CD8-positive, alpha-beta memory T cell (primary cell): ENCODE results near the gene GPR137. TPM values are rescaled to one million over a fixed set of nuclear protein-coding genes. Genes with fewer than 3 reads are reported as not detected.

Experiments
- CTCF ChIA-PET: fragments of 350-600 bp; sonication (Branson Sonifier 250); formaldehyde crosslinking; loops from one replicate; lab custom pipeline; 2021; ENCODE audit warnings: antibody characterized with exemption; lab: Charles Lee
- POLR2A ChIA-PET: fragments of 350-600 bp; sonication (Branson Sonifier 250); formaldehyde crosslinking; loops from one replicate; lab custom pipeline; 2021; ENCODE audit warnings: antibody characterized with exemption; lab: Charles Lee
- DNase-seq, 5 donors: peaks; one replicate each; pipeline versions ENCODE4 v3.0.0 to v3.0.0-alpha.2; 2020 to 2022; ENCODE audit warnings: mixed read lengths in 1 of 5
- H3K27ac ChIP-seq: one replicate; pipeline ENCODE4 v1.7.0; 2013; ENCODE audit warnings: low read depth, mild to moderate bottlenecking, low read length, moderate library complexity
- H3K27me3 ChIP-seq: 2 replicates; pipeline ENCODE4 v1.7.0; 2013; ENCODE audit warnings: low read length, mild to moderate bottlenecking; ENCODE audit not compliant: insufficient read depth, poor library complexity, severe bottlenecking
- H3K36me3 ChIP-seq: 2 replicates; pipeline ENCODE4 v1.7.0; 2013; ENCODE audit warnings: mild to moderate bottlenecking, low read length, moderate library complexity; ENCODE audit not compliant: insufficient read depth
- H3K4me1 ChIP-seq: 2 replicates; pipeline ENCODE4 v1.7.0; 2013; ENCODE audit warnings: mild to moderate bottlenecking, low read length, moderate library complexity; ENCODE audit not compliant: insufficient read depth
- H3K4me3 ChIP-seq: 2 replicates; pipeline ENCODE4 v1.7.0; 2013; ENCODE audit warnings: mild to moderate bottlenecking, low read length
- H3K9me3 ChIP-seq: 2 replicates; pipeline ENCODE4 v1.7.0; 2013; ENCODE audit warnings: mild to moderate bottlenecking, low read length
- H3K27ac Mint-ChIP-seq, 8 donors: one replicate each; pipeline ENCODE4 v1.8.0; 2020 to 2021; ENCODE audit warnings: mixed read lengths in 8 of 8, mild to moderate bottlenecking in 6 of 8, inconsistent platforms in 3 of 8, moderate library complexity in 3 of 8
- H3K27me3 Mint-ChIP-seq, 2 donors: one replicate each; pipeline ENCODE4 v1.8.0; 2020 to 2021; ENCODE audit warnings: mixed read lengths in 2 of 2, mild to moderate bottlenecking in 1 of 2, moderate library complexity in 1 of 2
- H3K36me3 Mint-ChIP-seq, 3 donors: one replicate each; pipeline ENCODE4 v1.8.0; 2020 to 2021; ENCODE audit warnings: mixed read lengths in 3 of 3, inconsistent platforms in 1 of 3, mild to moderate bottlenecking in 1 of 3
- H3K4me1 Mint-ChIP-seq, 3 donors: one replicate each; pipeline ENCODE4 v1.8.0; 2020 to 2021; ENCODE audit warnings: mixed read lengths in 3 of 3, inconsistent platforms in 1 of 3, mild to moderate bottlenecking in 1 of 3
- H3K4me3 Mint-ChIP-seq, 7 donors: one replicate each; pipeline ENCODE4 v1.8.0; 2020 to 2021; ENCODE audit warnings: mixed read lengths in 7 of 7, mild to moderate bottlenecking in 6 of 7, moderate library complexity in 4 of 7, inconsistent platforms in 2 of 7
- H3K9me3 Mint-ChIP-seq, 5 donors: one replicate each; pipeline ENCODE4 v1.8.0; 2020 to 2022; ENCODE audit warnings: mixed read lengths in 5 of 5, mild to moderate bottlenecking in 3 of 5, moderate library complexity in 2 of 5, inconsistent platforms in 1 of 5
- polyA plus RNA-seq: library from polyadenylated mRNA; unstranded; fragments of 300-500 nt; fragmentation: Illumina TruSeq; gene quantifications from one replicate; pipeline ENCODE4 v1.2.3, GENCODE V29; 2021
- total RNA-seq, 2 experiments: library from RNA; stranded (reverse); gene quantifications; one replicate each; pipeline ENCODE4 v1.2.3, GENCODE V29; 2021

GPR137 gene
- total and polyA plus RNA-seq, 3 experiments from 2014 or later = 9.1 to 65.0 (median 64.2) TPM

DNA sequence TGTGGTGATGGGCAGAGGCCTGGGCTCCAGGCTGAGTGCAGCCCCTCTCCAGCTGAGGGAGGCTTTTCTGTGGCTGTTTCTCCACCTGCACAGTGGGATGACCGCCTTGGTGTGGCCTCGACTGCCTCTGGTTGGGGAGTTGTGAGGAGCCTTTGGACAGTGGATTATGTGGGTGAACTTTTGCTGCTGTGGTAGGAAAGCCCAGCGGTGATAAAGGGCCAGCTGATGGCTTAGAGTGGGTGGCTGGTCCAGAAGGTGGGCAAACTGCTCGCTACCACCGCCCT lies 18.3 kb downstream of the GPR137 start:
- H3K4me3 Mint-ChIP-seq = peak overlapping the region; percentile 90 to 96 (median 94)
- Histone ChIP-seq H3K36me3 (no peaks in the 10 kb centered on the region), H3K4me1 (peaks cover 35% of the 10 kb centered on the region), H3K27me3 (peaks cover 27% of the 10 kb centered on the region), H3K27ac (peak overlapping the region; percentile 89), H3K4me3 (no peak overlapping the region), H3K9me3 (no peaks in the 10 kb centered on the region)
- ChIA-PET CTCF (interaction anchor here (0.8 to 5.8 kb wide), 26 partner anchors 12 to 308 kb away, joined by 3 to 281 read pairs (median 6); partner anchors contain the start of genes BAD, CCDC88B, FERMT3 and FKBP2), POLR2A (interaction anchor here (0.6 to 3.6 kb wide), 11 partner anchors 14 to 99 kb away, joined by 3 to 42 read pairs (median 14); partner anchors contain the start of genes BAD, FERMT3, FKBP2 and GPR137)
- no peak for DNase-seq
- H3K27me3 Mint-ChIP-seq = peaks cover 20 to 22% of the 10 kb centered on the region in 2 donors
- H3K36me3 Mint-ChIP-seq = peaks cover 0 to 16% (median 0%) of the 10 kb centered on the region in 3 donors
- peaks cover 33 to 54% (median 33%) of the 10 kb centered on the region in 3 donors for H3K4me1 Mint-ChIP-seq
- H3K27ac Mint-ChIP-seq = peak overlapping the region; percentile 95 to 98 (median 97)
- H3K9me3 Mint-ChIP-seq = no peaks in the 10 kb centered on the region

DNA sequence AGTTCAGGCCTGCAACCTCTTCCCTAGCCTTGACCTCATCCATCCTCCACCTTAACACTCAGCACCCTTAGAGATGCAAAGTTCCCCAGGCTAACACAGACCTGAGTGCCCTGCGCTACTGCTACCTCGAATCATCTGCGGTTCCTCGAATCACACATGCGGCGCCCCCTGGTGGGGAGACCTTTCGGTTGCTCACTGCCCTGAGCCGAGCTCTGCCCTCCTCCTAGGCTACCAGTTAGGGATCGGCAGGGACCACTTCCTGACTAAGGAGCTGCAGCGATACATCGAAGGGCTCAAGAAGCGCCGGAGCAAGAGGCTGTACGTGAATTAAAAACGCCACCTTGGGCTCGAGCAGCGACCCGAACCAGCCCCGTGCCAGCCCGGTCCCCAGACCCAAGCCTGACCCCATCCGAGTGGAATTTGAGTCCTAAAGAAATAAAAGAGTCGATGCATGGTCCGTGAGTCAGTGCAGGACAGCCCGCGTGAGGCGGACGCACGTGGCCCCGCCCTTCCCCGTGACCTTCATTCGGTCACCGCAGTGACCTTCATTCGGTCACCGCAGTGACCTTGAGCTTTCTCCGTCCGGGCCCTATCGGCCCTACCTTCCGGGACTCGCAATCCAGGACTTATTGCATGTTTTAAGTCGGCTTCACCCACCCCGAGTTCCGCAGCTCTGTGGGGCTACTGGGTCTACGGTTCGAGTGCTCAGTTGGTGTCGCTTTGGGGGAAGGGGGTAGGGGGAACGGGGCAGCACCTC lies 18.8 kb downstream of the GPR137 start:
- H3K4me1 ChIP-seq = peaks cover 35% of the 10 kb centered on the region
- H3K27me3 Mint-ChIP-seq = peaks cover 19 to 20% of the 10 kb centered on the region in 2 donors
- H3K4me1 Mint-ChIP-seq = peaks cover 32 to 49% (median 32%) of the 10 kb centered on the region in 3 donors
- peaks cover 22% of the 10 kb centered on the region for H3K27me3 ChIP-seq
- DNase-seq = peak; percentile 85 to 94 (median 90)
- peak overlapping the region; percentile 92 for H3K4me3 ChIP-seq
- peak overlapping the region; percentile 90 to 96 (median 94) for H3K4me3 Mint-ChIP-seq
- peak overlapping the region; percentile 95 to 98 (median 97) for H3K27ac Mint-ChIP-seq
- H3K36me3 ChIP-seq = no peaks in the 10 kb centered on the region
- POLR2A ChIA-PET = interaction anchor here (0.6 to 3.6 kb wide), 13 partner anchors 13 to 100 kb away, joined by 3 to 42 read pairs (median 6); partner anchors contain the start of genes BAD, FERMT3, FKBP2 and GPR137
- CTCF ChIA-PET = interaction anchor here (0.6 to 5.8 kb wide), 30 partner anchors 12 to 309 kb away, joined by 3 to 281 read pairs (median 4); partner anchors contain the start of genes BAD, CCDC88B, FERMT3 and FKBP2
- H3K9me3 ChIP-seq = no peaks in the 10 kb centered on the region
- H3K36me3 Mint-ChIP-seq = peaks cover 0 to 18% (median 0%) of the 10 kb centered on the region in 3 donors
- no peaks in the 10 kb centered on the region for H3K9me3 Mint-ChIP-seq
- H3K27ac ChIP-seq = peak overlapping the region; percentile 89

DNA sequence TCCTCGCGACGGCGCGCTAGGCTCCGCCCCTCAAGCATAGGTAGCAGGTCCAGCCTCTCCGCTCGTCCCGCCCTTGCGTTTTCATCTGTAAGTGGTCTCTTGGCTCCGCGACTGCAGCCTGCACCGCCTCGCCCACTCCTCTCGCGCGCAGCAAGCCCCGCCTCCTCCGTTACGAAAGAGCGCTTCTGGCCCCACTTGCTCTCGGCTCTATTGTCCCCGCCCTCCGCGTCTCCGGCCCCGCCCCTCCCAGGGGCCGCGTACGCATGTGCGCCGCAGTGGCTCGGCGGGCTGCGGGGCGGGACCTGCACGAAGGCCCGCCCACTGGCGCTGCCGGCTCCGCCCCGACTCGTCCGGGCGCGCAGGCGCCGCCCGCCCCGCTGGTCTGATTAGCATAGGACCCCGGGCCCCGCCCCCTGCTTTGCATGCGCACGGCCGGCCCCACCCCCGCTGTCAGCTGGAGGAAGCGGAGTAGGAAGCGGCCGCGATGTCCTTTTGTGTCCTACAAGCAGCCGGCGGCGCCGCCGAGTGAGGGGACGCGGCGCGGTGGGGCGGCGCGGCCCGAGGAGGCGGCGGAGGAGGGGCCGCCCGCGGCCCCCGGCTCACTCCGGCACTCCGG lies 19.5 kb downstream of the GPR137 start, which contains the start of gene ESRRA:
TSS of gene ESRRA (plus strand) at position 450 of the 616 bp plus-strand sequence. CDS start 1,656 bp downstream, outside the sequence.
- Histone ChIP-seq H3K4me3 (peak within 1 kb of the TSS; percentile 92), H3K36me3 (no peaks in the 10 kb centered on the region), H3K27me3 (peaks cover 15% of the 10 kb centered on the region), H3K9me3 (no peaks in the 10 kb centered on the region), H3K27ac (peak within 1 kb of the TSS; percentile 89), H3K4me1 (peaks cover 28% of the 10 kb centered on the region)
- peaks cover 12 to 13% of the 10 kb centered on the region in 2 donors for H3K27me3 Mint-ChIP-seq
- peaks cover 27 to 42% (median 27%) of the 10 kb centered on the region in 3 donors for H3K4me1 Mint-ChIP-seq
- no peaks in the 10 kb centered on the region for H3K9me3 Mint-ChIP-seq
- peak; percentile 99 to 100 (median 100) for DNase-seq
- CTCF ChIA-PET = interaction anchor here (0.7 to 5.8 kb wide), 21 partner anchors 12 to 306 kb away, joined by 3 to 281 read pairs (median 6); partner anchors contain the start of genes BAD, CCDC88B, FERMT3 and GPR137
- POLR2A ChIA-PET = interaction anchor here (0.6 to 3.6 kb wide), 12 partner anchors 13 to 100 kb away, joined by 3 to 42 read pairs (median 10); partner anchors contain the start of genes BAD, FERMT3, FKBP2 and GPR137
- H3K4me3 Mint-ChIP-seq = peak within 1 kb of the TSS; percentile 94 to 100 (median 96)
- H3K36me3 Mint-ChIP-seq = peaks cover 0 to 18% (median 0%) of the 10 kb centered on the region in 3 donors
- peak within 1 kb of the TSS; percentile 96 to 99 (median 98) for H3K27ac Mint-ChIP-seq

DNA sequence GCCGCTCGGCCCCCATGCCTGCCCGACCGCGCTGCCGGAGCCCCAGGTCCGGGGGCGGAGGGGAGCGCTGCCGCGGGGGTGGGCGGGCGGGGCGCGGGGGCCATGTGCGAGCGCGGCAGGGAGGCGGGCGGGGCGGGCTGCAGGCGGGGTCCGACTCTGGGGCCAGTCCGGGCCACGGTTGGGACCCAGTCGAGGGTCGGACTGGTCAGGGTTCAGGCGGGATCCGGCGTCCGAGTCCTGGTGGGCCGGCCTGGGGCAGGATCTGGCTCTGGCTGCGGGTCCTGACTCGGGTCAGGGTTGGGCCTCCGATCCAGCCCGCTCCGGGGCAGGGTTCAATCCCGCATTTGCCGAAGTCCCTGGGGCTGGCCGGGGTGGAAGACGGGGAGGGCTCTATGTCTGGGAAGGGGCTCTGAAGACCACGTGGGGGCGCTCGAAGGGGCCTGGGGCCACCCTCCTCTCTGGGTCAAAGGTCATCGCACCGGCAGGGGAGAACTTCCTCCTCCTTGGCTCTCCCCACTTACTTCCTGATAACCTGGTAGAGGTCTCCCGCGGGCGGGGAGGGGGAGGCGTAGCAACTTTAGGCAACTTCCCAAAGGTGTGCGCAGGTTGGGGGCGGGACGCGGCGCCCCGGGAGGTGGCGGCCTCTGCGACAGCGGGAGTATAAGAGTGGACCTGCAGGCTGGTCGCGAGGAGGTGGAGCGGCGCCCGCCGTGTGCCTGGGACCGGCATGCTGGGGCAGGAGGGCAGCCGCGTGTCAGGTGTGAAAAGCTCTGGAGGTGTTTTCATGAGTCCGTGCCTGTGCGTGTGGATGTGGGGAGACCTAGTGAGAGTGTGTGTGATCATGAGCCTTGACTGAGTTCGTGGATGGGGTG lies 20.3 kb downstream of the GPR137 start:
- peak overlapping the region; percentile 81 for H3K4me3 ChIP-seq
- POLR2A ChIA-PET = interaction anchor here (0.6 to 3.6 kb wide), 7 partner anchors 12 to 99 kb away, joined by 3 to 42 read pairs (median 5); partner anchors contain the start of genes BAD, FKBP2, GPR137 and PRDX5

DNA sequence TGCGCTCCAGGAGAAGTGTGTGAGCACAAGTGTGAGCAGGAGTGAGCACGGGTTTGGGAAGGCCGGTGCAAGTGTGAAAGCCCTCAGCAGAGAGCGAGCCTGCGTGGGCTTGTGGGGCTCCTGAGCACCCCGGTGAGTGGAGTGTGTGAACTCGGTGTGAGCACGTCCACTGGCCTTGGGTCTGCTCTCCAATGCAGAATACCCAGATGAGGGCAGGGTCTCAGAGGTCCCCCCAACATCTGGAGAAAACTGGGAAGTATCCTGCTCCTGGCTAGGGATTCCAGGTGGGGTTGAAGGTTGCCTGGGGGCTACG lies 20.9 kb downstream of the GPR137 start:
- no peaks in the 10 kb centered on the region for H3K9me3 ChIP-seq
- H3K27me3 Mint-ChIP-seq = peaks cover 3 to 4% of the 10 kb centered on the region in 2 donors
- peak overlapping the region; percentile 83 to 99 (median 96) for H3K27ac Mint-ChIP-seq
- CTCF ChIA-PET = interaction anchor here (0.7 to 4.4 kb wide), 2 partner anchors 11 to 101 kb away, joined by 3 to 34 read pairs; partner anchors contain the start of genes PRDX5 and TRMT112
- peaks cover 21 to 38% (median 21%) of the 10 kb centered on the region in 3 donors for H3K4me1 Mint-ChIP-seq
- H3K27me3 ChIP-seq = peaks cover 5% of the 10 kb centered on the region
- H3K4me3 Mint-ChIP-seq = peak overlapping the region; percentile 91 to 100 (median 96)
- POLR2A ChIA-PET = no interaction called here
- no peaks in the 10 kb centered on the region for H3K36me3 ChIP-seq
- peaks cover 20% of the 10 kb centered on the region for H3K4me1 ChIP-seq
- no peaks in the 10 kb centered on the region for H3K9me3 Mint-ChIP-seq
- peak overlapping the region; percentile 81 for H3K4me3 ChIP-seq
- peaks cover 0 to 22% (median 0%) of the 10 kb centered on the region in 3 donors for H3K36me3 Mint-ChIP-seq
- H3K27ac ChIP-seq = peak overlapping the region; percentile 73
- no peak for DNase-seq

More for the DNA sequence above, 20.3 kb downstream of the GPR137 start:
- peak overlapping the region; percentile 73 for H3K27ac ChIP-seq
- no peaks in the 10 kb centered on the region for H3K9me3 Mint-ChIP-seq
- peaks cover 8% of the 10 kb centered on the region for H3K27me3 ChIP-seq
- peaks cover 21 to 38% (median 22%) of the 10 kb centered on the region in 3 donors for H3K4me1 Mint-ChIP-seq
- H3K27ac Mint-ChIP-seq = peak overlapping the region; percentile 83 to 99 (median 96)
- H3K9me3 ChIP-seq = no peaks in the 10 kb centered on the region
- H3K4me3 Mint-ChIP-seq = peak overlapping the region; percentile 91 to 100 (median 96)
- CTCF ChIA-PET = interaction anchor here (0.7 to 5.8 kb wide), 5 partner anchors 11 to 101 kb away, joined by 3 to 281 read pairs (median 34); partner anchors contain the start of genes FERMT3, PLCB3, PPP1R14B and PRDX5
- H3K36me3 Mint-ChIP-seq = peaks cover 0 to 20% (median 0%) of the 10 kb centered on the region in 3 donors
- peaks cover 5% of the 10 kb centered on the region in 2 donors for H3K27me3 Mint-ChIP-seq
- peaks cover 21% of the 10 kb centered on the region for H3K4me1 ChIP-seq
- H3K36me3 ChIP-seq = no peaks in the 10 kb centered on the region
- peak; percentile 47 to 82 (median 61) for DNase-seq

DNA sequence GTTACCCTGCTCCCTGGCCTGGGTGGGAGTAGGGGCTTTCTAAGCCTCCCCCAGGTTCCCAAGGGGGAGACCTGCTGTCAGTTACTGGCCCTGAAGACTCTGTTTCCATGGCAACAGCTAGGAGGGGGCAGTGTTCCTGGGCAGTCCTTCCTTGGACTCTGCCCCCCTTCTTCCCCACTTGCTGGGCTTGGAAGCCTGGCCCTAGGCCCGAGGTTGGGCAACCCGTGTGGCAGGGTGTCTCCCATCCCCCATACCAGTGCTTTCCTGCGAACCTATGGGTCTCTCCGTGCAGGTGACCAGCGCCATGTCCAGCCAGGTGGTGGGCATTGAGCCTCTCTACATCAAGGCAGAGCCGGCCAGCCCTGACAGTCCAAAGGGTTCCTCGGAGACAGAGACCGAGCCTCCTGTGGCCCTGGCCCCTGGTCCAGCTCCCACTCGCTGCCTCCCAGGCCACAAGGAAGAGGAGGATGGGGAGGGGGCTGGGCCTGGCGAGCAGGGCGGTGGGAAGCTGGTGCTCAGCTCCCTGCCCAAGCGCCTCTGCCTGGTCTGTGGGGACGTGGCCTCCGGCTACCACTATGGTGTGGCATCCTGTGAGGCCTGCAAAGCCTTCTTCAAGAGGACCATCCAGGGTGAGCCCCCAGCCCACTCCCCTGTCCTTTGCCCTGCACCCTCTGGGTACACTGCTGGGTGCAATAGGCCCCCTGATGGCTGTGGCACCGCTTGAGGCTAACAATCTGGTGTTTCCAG lies 21.4 kb downstream of the GPR137 start:
- Mint-ChIP-seq H3K36me3 (peaks cover 0 to 22% (median 0%) of the 10 kb centered on the region in 3 donors), H3K4me1 (peaks cover 21 to 34% (median 21%) of the 10 kb centered on the region in 3 donors), H3K9me3 (no peaks in the 10 kb centered on the region), H3K4me3 (peak overlapping the region; percentile 91 to 100 (median 96)), H3K27me3 (no peaks in the 10 kb centered on the region), H3K27ac (peak overlapping the region in 7 of 8 donors; percentile 24 to 99 (median 96))
- POLR2A ChIA-PET = interaction anchor here (0.6 kb wide), 1 partner anchor 17 kb away, joined by 4 read pairs; no protein-coding TSS in a partner anchor
- no peak for DNase-seq
- H3K9me3 ChIP-seq = no peaks in the 10 kb centered on the region
- H3K27ac ChIP-seq = peak overlapping the region; percentile 73
- peaks cover 20% of the 10 kb centered on the region for H3K4me1 ChIP-seq
- no peaks in the 10 kb centered on the region for H3K27me3 ChIP-seq
- no peaks in the 10 kb centered on the region for H3K36me3 ChIP-seq
- CTCF ChIA-PET = interaction anchor here (0.7 to 4.4 kb wide), 3 partner anchors 10 to 103 kb away, joined by 3 to 34 read pairs (median 3); partner anchors contain the start of genes PRDX5 and TRMT112
- H3K4me3 ChIP-seq = peak overlapping the region; percentile 81
